Muscle layer of duodenum (tissue), 2 donors: ENCODE results near the gene HRCT1.

Experiments
- H3K27ac ChIP-seq: one replicate; pipeline ENCODE4 v1.7.0; 2013; ENCODE audit warnings: mild to moderate bottlenecking, low read length
- H3K27me3 ChIP-seq: one replicate; pipeline ENCODE4 v1.7.0; 2013; ENCODE audit warnings: low read depth, mild to moderate bottlenecking, control low read depth, low read length
- H3K36me3 ChIP-seq, 2 donors: one replicate each; pipeline ENCODE4 v1.7.0; 2013; ENCODE audit warnings: low read length in 2 of 2, control low read depth in 1 of 2, mild to moderate bottlenecking in 1 of 2; ENCODE audit not compliant: insufficient read depth in 2 of 2, control insufficient read depth in 1 of 2
- H3K4me1 ChIP-seq, 2 donors: one replicate each; pipeline ENCODE4 v1.7.0; 2013; ENCODE audit warnings: low read length in 2 of 2, mild to moderate bottlenecking in 2 of 2, control low read depth in 1 of 2, moderate library complexity in 1 of 2; ENCODE audit not compliant: insufficient read depth in 2 of 2, control insufficient read depth in 1 of 2
- H3K4me3 ChIP-seq, 2 donors: one replicate each; pipeline ENCODE4 v1.7.0; 2013; ENCODE audit warnings: low read length in 2 of 2, low read depth in 1 of 2, mild to moderate bottlenecking in 1 of 2
- H3K9me3 ChIP-seq, 2 donors: one replicate each; pipeline ENCODE4 v1.7.0; 2013; ENCODE audit warnings: low read length in 2 of 2, control low read depth in 1 of 2, mild to moderate bottlenecking in 1 of 2; ENCODE audit not compliant: control insufficient read depth in 1 of 2
- donor health status: healthy.

The HRCT1 gene

DNA sequence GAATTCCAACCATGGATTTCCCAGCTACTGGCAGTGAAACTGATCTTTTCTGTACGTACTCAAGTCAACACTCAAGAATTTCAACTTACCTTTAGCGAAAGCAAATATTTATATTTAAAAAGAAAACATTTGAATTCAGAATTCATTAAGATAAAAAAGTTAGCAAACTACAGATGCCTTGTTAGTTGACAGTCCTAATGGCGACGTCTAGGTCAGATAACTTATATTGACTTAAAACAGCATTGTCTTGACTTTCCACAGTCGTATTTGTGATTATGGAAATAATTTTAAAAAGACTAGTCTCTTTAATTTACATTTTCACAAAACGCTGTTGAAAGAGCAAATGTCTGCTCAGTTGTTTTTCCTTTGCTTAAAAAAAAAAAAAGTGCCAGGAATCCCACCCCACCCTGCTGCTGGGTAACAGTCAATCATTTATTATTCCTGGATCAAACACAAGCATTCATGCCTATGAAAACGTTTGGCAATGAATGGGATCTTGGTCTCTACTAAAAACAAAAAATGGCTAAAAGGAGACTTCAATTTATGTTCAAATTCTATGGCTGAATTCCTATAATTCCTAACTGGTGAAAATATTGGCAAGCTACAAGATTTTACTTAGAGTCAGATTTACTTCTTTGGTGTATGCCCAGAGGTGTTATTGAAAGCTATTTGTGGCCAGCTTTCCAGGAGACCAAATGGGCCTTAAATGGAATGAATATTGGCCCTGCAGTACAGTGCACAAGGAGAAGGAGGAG is 29.9 kb downstream of the HRCT1 start:
- no peaks in the 10 kb centered on the region for H3K36me3 ChIP-seq
- H3K27me3 ChIP-seq: no peaks in the 10 kb centered on the region
- H3K9me3 ChIP-seq: no peaks in the 10 kb centered on the region
- H3K27ac ChIP-seq: no peak overlapping the region
- no peak overlapping the region for H3K4me3 ChIP-seq
- H3K4me1 ChIP-seq: no peaks in the 10 kb centered on the region

DNA sequence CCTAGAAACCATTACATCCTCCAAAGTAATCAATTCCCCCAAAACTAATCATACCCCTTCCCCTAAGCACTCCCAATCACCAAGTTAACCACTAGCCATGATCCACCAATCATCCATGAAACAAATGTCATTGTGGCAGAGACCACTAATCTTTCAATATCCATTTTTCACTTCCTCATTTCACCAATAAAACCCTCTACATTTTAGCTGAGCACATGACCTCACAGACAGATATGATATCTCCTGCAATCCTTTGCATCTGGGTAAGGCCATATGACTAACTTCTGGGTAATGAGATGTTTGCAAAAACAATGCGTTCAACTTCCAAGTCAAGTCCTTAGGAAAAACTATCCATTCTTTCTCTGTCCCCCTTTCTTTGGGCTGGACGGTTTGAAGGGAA is 31.2 kb downstream of the HRCT1 start:
- no peaks in the 10 kb centered on the region for H3K4me1 ChIP-seq
- H3K4me3 ChIP-seq: no peak overlapping the region
- H3K36me3 ChIP-seq: no peaks in the 10 kb centered on the region
- H3K27me3 ChIP-seq: no peaks in the 10 kb centered on the region
- H3K9me3 ChIP-seq: no peaks in the 10 kb centered on the region
- no peak overlapping the region for H3K27ac ChIP-seq

DNA sequence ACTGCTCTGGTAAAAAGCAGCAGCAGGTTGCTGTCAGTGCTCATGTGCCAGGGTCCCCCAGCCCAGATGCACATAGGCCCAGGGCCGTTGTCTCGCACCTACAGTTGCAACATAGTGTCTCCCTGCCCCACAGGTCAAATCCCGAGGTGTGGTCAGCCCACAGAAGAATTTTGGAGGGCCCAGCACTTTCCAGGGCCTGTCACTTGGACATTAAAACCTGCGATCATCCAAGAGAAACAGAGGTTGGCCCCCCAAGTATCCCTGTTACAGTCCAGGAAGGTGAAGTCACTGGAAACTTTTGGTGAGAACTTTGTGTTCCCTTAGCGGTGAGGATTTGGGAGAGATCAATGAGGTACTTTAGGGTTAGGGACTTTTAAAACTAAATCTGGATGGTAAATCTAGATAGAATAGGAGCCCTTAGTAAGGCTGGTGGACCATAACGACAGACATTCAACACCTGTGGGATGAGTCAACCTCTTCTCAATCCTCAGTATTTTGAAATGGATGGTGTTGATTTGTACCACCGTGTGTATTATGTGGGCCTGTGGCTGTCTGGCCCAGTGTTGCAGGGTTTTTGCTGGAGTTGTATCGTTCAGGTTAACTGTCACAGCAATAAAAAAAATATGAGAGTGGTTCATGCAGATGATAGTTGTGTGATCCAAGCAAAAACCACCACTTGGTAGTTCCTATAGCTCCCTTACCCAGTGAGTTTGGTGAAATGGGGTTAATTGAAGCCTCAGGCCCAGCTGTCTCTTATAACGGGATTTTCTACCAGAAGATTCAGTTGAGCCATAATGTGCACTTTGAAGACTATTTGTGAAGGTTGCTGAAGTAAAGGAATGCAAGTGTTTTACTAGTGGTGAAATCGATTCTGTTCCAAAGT is 32.7 kb downstream of the HRCT1 start:
- no peaks in the 10 kb centered on the region for H3K4me1 ChIP-seq
- H3K9me3 ChIP-seq: no peaks in the 10 kb centered on the region
- H3K27ac ChIP-seq: no peak overlapping the region
- H3K27me3 ChIP-seq: no peaks in the 10 kb centered on the region
- H3K4me3 ChIP-seq: no peak overlapping the region
- no peaks in the 10 kb centered on the region for H3K36me3 ChIP-seq

DNA sequence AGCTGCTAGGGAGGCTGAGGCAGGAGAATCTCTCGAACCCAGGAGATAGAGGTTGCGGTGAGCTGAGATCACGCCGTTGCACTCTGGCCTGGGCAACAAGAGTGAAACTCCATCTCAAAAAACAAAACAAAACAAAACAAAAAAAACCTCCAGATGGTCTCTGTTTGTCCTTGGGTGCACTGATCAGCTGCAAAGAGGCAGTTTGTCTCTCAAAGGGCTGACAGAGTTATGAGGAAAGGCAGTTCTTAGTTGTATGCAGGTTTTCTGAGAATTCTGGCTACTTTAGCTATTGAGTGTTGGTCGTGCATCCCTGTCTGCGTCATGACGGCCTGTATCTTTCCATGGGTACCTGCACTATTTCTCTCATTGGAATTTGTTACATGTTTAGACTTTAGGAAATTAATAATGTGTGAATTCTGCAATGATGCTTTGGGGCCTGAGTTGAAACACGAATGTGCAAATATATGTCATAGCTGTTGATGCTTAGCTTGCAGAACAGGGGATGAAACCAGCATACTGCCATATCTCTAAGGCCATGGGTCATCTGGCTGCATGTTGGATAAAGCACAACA is 33.8 kb downstream of the HRCT1 start:
- no peaks in the 10 kb centered on the region for H3K27me3 ChIP-seq
- no peaks in the 10 kb centered on the region for H3K4me1 ChIP-seq
- H3K36me3 ChIP-seq: no peaks in the 10 kb centered on the region
- no peak overlapping the region for H3K27ac ChIP-seq
- H3K9me3 ChIP-seq: no peaks in the 10 kb centered on the region
- no peak overlapping the region for H3K4me3 ChIP-seq

DNA sequence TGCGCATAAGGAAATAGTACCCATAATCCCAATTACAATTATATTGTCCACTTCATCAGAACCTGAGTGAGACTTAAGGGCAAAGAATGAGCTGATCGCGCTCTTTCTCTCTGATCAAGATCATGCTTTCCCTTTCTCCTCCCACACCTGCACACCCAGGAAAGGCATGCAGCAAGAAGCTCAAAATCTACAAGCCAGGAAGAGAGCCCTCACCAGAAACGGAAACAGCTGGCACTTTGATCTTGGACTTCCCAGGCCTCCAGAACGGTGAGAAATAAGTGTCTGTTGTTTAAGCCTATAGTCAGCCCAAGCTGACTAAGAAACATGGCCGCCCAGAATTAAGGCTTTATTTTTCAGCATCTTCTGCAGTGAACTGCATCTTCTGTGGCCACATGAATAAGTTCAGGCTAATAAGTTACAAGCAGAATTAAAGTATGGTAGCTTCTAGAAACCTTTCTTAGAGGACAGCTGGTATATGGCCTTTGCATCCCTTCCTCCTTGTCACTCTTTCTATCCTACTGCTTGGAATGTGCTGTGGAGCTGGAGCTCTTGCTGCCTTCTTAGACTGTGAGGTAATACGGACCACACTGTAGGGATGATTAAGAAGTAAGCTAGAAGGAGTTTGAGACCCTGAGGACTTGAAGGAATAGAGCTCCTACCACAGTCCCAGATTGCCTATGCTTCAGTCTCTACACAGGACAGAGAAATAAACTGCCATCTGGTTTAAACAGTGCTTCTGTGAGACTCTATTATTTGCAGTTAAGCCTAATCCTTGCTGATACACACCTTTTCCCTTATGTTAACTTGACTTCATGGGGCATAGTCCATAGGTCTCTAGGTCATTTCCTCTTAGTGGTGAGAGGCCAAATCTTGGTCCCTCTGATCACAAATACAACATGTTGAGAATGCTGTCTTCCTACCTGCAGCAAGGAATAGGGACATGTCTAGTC is 34.7 kb downstream of the HRCT1 start:
- no peak overlapping the region for H3K4me3 ChIP-seq
- no peaks in the 10 kb centered on the region for H3K9me3 ChIP-seq
- H3K27ac ChIP-seq: no peak overlapping the region
- no peaks in the 10 kb centered on the region for H3K36me3 ChIP-seq
- H3K27me3 ChIP-seq: no peaks in the 10 kb centered on the region
- peaks cover 0 to 3% of the 10 kb centered on the region in 2 donors for H3K4me1 ChIP-seq

DNA sequence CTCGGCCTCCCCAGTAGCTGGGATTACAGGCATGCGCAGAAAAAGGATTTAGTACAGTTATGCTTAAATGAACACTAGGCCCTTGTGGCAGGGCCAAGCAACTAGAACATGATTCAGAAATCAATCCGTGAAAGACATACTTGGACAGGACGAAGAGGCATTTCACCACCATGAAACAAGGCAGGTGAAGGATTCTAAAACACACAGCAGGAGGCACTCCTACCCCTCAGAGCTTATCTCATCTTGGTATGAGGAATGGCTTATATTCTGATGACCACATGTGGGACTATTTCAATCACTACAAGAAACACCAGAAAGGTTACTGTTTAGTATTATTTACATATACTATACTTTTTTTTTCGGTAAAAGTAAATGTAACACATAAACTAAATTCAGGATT is 36.3 kb downstream of the HRCT1 start:
- Histone ChIP-seq H3K27me3 (no peaks in the 10 kb centered on the region), H3K36me3 (no peaks in the 10 kb centered on the region), H3K9me3 (no peaks in the 10 kb centered on the region), H3K4me3 (no peak overlapping the region), H3K27ac (no peak overlapping the region), H3K4me1 (peaks cover 0 to 3% of the 10 kb centered on the region in 2 donors)

DNA sequence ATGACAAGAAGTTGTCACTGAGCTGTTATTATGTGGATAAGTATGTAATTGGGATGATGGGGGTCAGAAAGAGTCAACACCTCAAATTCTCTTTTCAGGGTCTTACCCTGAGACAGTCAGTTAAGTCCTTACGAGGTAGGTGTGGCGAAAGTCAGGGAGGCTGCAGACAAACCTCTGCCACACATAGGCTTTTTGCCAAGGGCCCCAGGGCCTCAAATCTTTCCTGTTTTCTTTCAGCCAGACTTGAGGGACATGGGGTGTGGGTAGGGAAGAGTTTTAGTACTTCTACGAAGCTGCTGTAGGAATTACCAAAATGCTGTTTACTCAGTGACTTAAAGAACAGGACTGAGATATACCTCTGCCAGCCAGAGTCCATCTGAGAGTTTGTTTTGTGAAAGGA is 38.2 kb downstream of the HRCT1 start:
- H3K27ac ChIP-seq: no peak overlapping the region
- H3K9me3 ChIP-seq: no peaks in the 10 kb centered on the region
- H3K4me1 ChIP-seq: peaks cover 0 to 3% of the 10 kb centered on the region in 2 donors

DNA sequence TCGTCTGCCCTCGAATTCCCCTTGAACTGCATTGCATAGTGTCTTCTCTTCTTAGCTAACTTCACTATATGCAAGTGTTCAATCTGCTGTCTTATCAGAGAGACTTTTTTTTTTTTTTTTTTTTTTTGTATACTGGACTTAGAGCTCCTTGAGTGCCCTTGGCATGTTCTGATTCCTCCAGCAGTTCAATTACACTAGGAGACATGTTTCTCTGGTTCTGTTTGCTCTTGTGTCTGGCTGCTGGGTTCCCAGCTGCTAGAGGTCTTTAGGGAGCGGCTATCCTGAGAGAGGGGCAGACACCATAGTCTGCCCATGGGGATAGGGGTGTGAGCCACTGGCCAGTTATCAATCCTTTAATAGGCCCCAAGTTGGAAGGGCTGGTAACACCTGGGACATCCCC is 38.8 kb downstream of the HRCT1 start:
- H3K9me3 ChIP-seq: no peaks in the 10 kb centered on the region
- H3K27ac ChIP-seq: no peak overlapping the region
- H3K4me1 ChIP-seq: peaks cover 0 to 3% of the 10 kb centered on the region in 2 donors
- no peaks in the 10 kb centered on the region for H3K36me3 ChIP-seq
- no peaks in the 10 kb centered on the region for H3K27me3 ChIP-seq
- no peak overlapping the region for H3K4me3 ChIP-seq

More for the DNA sequence above, 38.2 kb downstream of the HRCT1 start:
- no peak overlapping the region for H3K4me3 ChIP-seq
- no peaks in the 10 kb centered on the region for H3K36me3 ChIP-seq
- no peaks in the 10 kb centered on the region for H3K27me3 ChIP-seq

DNA sequence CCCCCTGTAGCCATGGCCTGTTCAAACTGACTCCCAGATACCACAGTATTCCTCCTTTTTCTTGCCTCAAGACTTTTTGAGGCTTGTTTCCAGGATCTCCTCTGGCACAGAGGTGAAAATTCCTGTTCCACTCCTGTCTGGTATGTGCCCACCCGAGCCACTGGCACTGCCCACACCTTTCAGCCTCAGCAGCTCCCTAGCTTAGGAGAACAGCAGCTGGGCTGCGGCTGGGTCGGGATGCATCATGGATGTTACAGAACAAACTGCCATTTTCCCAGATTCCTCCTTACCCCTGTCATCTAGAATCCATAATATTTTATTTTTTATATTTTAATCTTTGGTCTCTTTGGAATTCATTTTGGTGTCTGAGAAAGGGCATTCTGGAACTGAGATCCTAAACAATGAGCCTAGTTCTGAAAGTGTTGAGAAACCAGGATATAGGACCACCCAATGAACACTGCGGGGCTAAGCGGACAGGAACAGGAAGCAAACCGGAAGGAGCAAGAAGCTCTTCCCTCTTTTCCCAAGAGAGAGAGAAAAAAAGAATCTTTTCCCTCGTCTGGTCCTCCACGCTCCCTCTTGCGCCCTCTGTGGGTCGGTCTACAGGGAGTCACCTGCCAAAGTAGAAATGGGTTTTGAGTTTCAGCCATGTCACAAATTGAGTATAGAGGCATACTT is 39.5 kb downstream of the HRCT1 start:
- Histone ChIP-seq H3K4me3 (peak overlapping the region in 1 of 2 donors; percentile 21), H3K27ac (no peak overlapping the region), H3K27me3 (no peaks in the 10 kb centered on the region), H3K36me3 (no peaks in the 10 kb centered on the region), H3K9me3 (no peaks in the 10 kb centered on the region), H3K4me1 (peaks cover 0 to 3% of the 10 kb centered on the region in 2 donors)

DNA sequence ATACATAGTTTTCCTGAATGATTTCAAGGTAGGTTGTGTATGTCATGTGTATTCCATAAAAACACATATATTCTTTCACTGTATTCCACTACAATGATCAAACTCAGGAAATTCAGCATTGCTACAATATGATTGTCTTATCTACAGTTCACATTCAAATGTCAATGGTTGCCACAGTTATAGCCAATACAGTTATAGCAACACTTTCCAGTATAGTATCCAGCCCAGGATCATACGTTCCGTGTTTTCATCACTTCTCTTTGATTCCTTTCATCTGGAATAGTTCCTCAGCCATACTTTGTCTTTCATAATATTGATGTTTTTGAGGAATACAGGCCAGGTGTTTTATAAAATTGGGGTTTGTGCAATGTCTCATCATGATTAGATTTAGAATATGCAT is 42.4 kb downstream of the HRCT1 start:
- H3K4me3 ChIP-seq: no peak overlapping the region
- peaks cover 0 to 3% of the 10 kb centered on the region in 2 donors for H3K4me1 ChIP-seq
- H3K9me3 ChIP-seq: no peaks in the 10 kb centered on the region
- H3K36me3 ChIP-seq: no peaks in the 10 kb centered on the region
- no peak overlapping the region for H3K27ac ChIP-seq
- no peaks in the 10 kb centered on the region for H3K27me3 ChIP-seq
